Activated effector memory CD4-positive, alpha-beta T cell treated with anti-CD3 and anti-CD28 coated beads, Interleukin-2, amount 50 U/mL, for 16 hours (primary cell): ENCODE data around the gene CNTFR.
"Not testable (repeated sequence)": the region's sequence is repeated elsewhere in the genome, so short reads cannot be mapped to it uniquely, and the experiment has no call there.

Experiments
- DNase-seq: peaks from one replicate; pipeline ENCODE4 v3.0.0-alpha.2; 2020

Gene CNTFR

GRCh38 chr9:34589636-34590380 is at the start of gene CNTFR:
CNTFR (minus strand) TSS chr9:34589724; CDS start chr9:34568981, 20,743 bp downstream.
- no peak for DNase-seq

GRCh38 chr9:34639322-34639721 is 49.8 kb upstream of the CNTFR start:
- not testable (repeated sequence) for DNase-seq

DNA sequence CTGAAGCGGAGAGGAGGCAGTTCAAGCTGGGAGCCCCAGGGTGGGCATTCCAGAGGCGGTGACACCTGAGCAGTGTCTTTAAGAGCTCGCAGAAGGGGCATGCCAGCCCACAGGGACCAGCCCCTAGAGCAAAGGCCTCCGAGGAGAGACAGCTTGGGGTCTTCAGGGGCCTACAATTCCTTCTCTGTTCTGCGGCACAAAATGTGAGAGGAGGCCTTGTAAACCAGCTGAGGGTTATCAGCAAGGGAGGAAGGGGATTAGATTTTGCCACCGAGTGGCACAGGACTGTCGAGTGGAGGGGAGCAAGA is 48.6 kb upstream of the CNTFR start:
- DNase-seq, result no peak

DNA sequence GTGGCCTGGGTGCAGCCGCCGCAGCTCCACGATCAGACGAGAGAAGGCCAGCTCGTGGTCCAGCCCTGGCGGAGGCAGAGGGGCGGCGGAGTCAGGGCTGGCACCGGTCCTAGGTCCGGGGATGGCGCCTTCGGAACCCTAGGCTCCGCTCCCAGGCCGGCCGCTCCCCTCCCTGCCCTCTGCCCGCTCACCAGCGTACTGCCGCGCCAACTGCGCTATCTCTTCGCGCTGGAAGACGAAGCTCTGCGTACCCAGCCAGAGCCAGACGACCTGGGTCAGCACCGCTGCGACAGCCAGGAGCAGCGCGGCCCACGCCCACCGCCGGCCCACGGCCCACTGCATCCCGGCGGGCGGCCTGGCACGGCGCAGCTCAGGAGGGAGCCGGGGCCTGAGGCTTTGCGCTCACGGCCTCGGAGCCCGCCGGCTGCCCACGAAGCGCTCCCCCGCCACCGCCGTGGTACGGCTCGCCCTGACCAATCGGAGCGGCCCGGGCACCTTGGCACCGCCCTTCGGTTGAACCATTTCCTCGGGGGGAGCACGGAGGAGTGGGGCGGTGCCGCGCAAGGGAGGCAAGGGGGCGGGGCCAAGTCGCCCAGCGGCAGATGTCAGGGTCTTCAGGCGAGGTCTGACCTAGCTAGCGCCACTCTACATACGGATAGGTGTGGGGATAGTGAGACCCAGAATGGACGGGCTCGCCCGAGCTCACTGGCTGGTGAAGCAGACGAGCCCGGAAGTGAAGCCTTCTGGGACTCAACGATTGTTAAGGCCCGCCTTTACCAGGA is 48.0 kb upstream of the CNTFR start, which contains the start of gene SIGMAR1:
TSS of gene SIGMAR1 (minus strand) at position 432 of the 782 bp plus-strand sequence. CDS start at position 342, 90 bp downstream.
- peak; percentile 97 for DNase-seq

DNA sequence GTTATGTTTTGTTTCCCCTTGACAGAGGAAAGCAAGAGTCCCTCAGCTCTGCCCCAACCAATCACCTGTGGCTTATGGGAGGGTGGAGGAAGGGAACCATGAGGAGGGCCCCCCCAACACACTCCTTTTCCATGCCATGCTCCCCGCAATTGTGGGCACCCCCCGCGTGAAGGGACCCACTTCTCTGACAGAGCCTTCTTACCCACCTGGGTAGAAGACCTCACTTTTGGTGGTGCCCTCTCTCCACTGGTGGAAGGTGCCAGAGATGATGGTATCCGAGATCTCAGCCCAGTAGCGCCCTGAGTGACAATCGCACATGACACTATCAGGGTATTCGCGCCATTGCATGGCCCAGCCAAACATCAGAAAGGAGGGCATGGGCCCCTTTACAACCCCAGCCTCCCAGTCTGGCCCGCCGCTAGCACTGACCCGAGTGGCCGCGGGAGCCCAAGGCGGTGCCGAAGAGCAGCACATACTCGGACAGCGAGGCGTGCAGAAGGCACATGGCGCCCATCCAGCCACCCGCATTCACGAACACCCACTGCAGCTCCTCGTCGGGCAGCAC is 47.3 kb upstream of the CNTFR start:
- DNase-seq, result no peak

DNA sequence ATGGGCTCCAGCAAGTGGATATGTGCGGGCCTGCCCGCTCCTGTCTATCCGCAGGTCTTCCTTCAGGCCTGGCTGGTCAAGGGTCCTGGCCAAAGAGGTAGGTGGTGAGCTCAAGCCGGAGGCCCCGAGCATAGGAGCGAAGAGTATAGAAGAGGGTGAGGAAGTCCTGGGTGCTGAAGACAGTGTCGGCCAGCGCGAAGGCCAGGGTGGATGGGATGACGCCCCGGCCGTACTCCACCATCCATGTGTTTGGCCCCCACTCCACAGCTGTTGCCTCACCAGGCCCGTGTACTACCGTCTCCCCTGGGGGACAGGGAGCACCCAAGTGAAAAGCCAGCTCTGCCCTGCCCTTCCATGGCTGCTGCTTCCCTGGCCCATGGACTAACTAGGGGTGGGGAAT is 46.0 kb upstream of the CNTFR start:
- DNase-seq, result no peak

DNA sequence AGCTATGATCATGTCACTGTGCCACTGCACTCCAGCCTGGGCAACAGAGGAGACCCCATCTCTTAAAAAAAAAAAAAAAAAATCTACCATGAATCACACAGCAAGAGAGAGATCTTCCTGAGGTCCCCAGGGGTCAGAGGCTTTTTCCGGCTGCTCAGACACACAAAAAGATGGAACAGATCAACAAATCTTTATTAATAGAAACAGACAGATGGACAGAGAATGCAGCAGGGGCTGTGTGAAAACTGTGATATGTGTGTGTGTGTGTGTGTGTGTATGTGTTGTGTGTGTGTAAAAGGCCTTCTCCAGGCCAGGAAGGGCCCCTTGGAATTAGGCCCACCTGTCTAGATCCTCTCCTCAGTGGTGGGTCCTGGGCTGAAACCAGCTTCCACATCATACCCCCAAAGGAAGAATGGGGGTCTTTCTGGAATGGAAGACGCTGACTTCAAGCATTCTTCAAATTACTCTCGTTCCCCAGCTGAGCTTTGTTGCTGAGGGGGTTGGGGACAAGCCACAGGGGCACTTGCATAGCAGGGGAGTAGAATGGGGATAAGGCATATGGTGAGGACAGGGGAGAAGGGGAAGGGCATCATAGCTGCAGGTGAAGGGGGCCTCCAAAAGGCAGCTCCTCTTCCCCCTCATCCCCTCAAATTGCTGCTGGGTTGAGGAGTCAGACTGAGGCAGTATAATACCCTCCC is 45.2 kb upstream of the CNTFR start:
- no peak for DNase-seq

DNA sequence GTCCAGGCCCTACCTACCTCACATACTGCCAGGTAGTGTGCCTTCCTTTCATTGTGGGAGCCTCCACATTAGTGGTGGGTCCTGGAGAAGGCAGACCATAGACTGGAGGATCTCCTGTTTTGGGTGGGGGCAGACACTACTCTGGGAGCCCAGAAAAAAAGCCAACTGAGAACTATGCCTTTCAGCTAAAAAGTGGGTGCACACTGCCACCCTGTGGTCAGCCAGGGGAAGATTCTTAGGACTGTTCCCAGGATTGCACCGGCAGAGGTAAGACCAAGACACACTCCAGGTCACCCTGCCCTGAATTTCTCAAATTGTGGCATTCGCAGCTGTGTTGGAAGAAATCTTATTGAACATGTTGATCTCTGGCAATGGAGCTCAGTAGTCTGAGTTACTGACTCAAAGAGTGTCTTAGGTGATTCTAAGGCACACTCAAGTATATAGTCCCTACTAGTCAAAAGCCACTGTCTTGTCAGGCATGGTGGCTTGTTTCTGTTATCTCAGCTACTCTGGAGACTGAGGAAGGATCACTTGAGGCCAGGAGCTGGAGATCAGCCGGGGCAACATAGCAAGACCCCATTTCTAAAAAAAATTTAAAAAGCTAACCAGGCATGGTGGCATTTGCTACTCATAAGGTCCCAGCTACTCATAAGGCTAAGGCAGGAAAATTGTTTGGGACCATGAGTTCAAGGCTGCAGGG is 44.5 kb upstream of the CNTFR start:
- DNase-seq, result peak; percentile 90

DNA sequence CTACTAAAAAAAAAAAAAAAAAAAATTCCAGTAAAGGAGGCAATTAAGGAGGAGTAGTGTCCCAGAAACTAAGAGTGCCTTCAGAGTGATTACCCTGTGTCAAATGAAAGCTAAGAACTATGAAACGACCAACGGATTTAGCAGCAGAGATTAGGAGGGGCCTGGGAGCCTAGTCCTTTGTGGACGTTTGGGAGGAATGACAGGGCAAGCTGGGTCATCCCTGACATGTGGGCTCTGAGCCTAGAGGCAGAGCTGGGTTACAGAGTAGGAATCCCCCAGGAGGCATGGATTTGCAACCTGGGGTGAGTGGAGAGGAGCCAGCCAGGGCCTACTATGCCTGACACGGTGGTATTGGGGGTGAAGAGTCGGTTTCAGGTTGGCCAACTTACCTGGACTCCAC is 43.6 kb upstream of the CNTFR start:
- DNase-seq, result no peak

DNA sequence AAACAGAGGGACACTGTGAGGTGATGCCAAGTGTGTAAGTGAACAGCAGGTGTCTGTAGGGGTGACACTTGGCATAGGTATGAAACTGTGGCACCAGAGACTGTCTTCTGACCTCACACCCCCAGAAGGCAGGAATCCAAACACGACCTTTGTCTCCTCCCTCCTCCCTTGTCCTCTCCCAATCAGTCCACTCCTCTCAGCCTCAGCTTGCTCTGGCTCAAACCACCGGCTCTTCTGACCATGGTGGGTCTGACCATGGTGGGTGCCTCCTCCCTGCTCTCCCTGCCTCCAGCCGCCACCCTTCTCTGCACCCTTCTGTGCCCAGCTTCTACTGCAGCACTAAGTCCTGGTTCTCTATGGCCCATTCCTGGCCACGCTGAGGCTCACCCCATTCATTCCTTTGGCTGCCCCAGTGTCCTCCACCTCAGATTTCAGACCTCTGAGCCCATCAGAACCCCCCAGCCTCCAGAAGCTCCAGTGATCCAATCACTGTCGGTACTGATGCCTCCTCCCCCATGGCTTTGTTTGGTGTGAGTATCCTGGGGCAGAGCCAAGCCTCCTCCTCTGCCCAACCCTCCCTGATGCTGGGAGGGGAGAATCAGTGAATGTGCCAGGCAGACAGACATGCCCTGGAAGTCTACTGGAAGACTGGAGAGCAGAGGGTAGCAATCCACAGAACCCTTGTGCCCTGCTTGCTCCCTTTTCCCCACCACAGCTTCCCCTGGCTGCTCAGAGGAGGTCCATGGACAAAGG is 41.1 kb upstream of the CNTFR start:
- DNase-seq, result no peak

- DNase-seq, result no peak
Observed at GRCh38 chr9:34629491-34629808, 39.9 kb upstream of the CNTFR start.

GRCh38 chr9:34628656-34629490 is 39.3 kb upstream of the CNTFR start, which contains the start of gene ARID3C:
ARID3C (minus strand) TSS chr9:34629066; CDS start chr9:34628014, 1,052 bp downstream.
- DNase-seq, result peak; percentile 80

DNA sequence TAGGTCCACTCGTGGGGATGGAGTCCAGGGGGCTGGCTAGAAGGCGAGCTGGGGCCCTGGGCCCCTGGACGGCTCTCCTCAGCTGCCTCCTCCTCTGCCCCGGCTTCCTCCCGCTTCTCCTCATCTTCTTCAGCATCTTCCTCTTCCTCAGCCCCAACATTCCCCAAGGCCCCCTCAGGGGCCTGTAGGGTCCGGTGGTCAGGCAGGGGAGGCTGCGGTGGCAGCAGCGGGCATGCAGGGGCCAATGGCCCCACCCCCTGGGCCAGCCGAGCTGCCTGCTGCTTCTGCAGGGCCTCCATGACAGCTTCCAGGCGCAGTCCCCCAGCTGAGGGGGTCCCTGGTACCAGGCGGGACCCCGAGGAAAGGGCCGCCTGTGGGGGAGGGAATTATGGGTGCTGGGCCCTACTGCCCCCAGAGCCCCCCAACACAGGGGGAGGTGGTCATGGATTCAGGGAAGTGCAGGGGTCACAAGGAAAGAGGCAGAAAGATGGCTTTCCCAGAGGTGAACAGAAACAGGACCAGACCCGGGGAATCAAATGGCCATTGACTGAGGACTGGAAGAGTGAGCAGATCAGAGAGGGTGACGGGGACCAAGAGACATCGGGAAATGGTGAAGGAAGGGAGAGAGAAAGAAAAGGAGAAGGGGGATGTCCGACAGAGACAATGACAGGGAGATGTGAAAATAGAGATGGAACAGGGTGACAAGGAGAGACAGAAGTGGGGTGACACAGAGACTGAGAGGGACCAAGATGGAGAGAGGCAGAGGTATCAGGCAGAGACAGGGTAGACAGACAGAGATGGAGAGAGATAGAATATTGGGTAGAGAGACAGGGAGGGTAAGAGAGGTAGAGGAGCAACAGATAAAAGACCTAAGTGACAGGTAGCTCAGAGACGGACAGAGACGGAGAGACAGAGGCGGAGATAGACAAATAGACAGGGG is 38.5 kb upstream of the CNTFR start:
- no peak for DNase-seq

- DNase-seq, result no peak
Observed at GRCh38 chr9:34625186-34625486, 35.6 kb upstream of the CNTFR start.

DNA sequence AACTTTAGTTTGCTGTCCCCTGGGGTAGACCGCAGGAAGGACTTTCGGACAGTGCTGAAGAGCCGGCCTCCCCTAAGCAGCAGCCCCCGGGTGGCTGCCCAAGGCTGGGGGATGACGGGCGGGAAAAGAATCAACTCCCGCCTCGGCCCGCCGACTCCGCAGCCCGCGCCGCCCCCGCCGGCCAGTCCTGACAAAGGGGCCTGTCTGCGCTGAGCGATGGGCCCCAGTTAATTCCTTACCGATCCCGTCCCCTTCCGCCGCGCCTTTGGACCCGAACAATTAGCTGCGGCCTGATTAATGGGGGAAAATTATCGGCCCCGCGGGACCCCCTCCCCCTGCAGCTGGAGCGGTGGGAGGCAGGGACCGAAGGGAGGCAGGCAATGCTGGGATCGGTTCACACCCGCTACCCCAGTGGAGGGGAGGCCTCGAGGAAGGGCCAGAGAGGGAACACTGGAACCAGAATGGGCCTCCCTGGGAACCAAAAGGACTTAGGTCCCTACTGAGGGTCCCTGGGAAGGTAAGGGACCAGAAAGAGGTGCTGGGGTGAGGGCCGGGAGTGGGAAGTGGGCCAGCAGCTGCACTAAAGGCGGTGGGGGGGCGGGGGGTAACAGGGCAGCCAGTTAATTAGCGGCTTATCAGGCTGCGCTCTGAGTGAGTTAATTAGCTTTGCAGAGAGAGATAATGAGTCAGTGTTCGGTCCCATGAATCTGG is 35.1 kb upstream of the CNTFR start:
- no peak for DNase-seq

- DNase-seq, result no peak
Observed at GRCh38 chr9:34623374-34624235, 34.1 kb upstream of the CNTFR start.

GRCh38 chr9:34620061-34620994 is 30.8 kb upstream of the CNTFR start, which contains the start of gene DCTN3:
DCTN3 (minus strand) TSS chr9:34620495; CDS start chr9:34620464, 31 bp downstream.
- peak; percentile 97 for DNase-seq
